Measurements from ENCODE around the gene DCUN1D5. TPM values are rescaled to one million over a fixed set of nuclear protein-coding genes. Genes with fewer than 3 reads are reported as not detected.

DCUN1D5 gene
- total RNA-seq, 2 donors from 2014 or later = 26.5 to 63.0 TPM

DNA sequence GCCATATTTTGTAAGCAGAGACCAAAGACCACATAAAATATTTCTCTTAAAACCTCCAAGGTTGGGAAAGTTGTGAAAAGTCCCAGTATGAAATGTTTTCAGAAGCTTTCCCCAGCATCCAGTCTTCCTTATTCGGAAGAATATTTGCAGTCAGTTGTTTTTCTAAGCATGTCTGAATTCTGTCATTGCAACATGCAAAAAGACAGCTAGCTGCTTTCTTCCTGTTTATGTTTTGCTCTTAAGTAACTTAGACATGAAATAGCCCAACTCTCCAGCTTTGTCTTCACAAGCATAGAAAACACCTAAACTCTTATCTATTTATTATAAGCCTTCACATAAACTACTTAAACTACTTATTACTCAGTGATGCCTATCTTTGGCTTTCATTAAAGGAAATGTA lies 78.5 kb downstream of the DCUN1D5 start:
- H3K27ac ChIP-seq = no peak overlapping the region
- no peaks in the 10 kb centered on the region for H3K9me3 ChIP-seq
- no peak for DNase-seq (ENCODE audit: low spot score)

More for the DNA sequence above, 78.5 kb downstream of the DCUN1D5 start:
- H3K27me3 ChIP-seq (replicated peaks; ENCODE audit: insufficient read depth) = no peaks in the 10 kb centered on the region
- no peak overlapping the region for H3K4me3 ChIP-seq
- TF ChIP-seq, protein P1, sequence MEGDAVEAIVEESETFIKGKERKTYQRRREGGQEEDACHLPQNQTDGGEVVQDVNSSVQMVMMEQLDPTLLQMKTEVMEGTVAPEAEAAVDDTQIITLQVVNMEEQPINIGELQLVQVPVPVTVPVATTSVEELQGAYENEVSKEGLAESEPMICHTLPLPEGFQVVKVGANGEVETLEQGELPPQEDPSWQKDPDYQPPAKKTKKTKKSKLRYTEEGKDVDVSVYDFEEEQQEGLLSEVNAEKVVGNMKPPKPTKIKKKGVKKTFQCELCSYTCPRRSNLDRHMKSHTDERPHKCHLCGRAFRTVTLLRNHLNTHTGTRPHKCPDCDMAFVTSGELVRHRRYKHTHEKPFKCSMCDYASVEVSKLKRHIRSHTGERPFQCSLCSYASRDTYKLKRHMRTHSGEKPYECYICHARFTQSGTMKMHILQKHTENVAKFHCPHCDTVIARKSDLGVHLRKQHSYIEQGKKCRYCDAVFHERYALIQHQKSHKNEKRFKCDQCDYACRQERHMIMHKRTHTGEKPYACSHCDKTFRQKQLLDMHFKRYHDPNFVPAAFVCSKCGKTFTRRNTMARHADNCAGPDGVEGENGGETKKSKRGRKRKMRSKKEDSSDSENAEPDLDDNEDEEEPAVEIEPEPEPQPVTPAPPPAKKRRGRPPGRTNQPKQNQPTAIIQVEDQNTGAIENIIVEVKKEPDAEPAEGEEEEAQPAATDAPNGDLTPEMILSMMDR (IDR thresholded peaks at IDR 0.05) = no peak
- H3K36me3 ChIP-seq = no peaks in the 10 kb centered on the region
- no peak for ATAC-seq (ENCODE audit: insufficient number of reproducible peaks, low FRiP score, low read depth)
- no peaks in the 10 kb centered on the region for H3K4me1 ChIP-seq (ENCODE audit: control insufficient read depth in 1 of 2, low read depth in 2 of 2)

Other genes with a start within 250 kb of the DCUN1D5 start
- 1 to 10 TPM; 4.2 to 8.9 TPM for gene MMP3, start 248.6 kb downstream of the DCUN1D5 start, total RNA-seq
- not detected for gene MMP12, start 217.2 kb downstream of the DCUN1D5 start, total RNA-seq
- not detected for gene MMP13, start 136.4 kb downstream of the DCUN1D5 start, total RNA-seq
- 10 to 100 TPM in 1 of 2 donors, 1 to 10 TPM in 1; 7.3 to 20.0 TPM for gene DYNC2H1, start 17.3 kb upstream of the DCUN1D5 start, total RNA-seq

Measured in thoracic aorta (tissue), 2 donors.